CD4-positive, CD25-positive, alpha-beta regulatory T cell (primary cell): ENCODE results near the gene C19orf67. TPM values are rescaled to one million over a fixed set of nuclear protein-coding genes. Genes with fewer than 3 reads are reported as not detected.

ENCODE experiments used
- ATAC-seq, 2 donors: fragments of 150-1000 bp; cut with Tn5 transposase; one replicate each; pipeline ENCODE4 v1.10.0; 2021; ENCODE audit warnings: low read depth in 2 of 2, moderate number of reproducible peaks in 2 of 2, moderate library complexity in 1 of 2
- DNase-seq, 3 donors: peaks; one replicate each; pipeline versions ENCODE4 v3.0.0 to v3.0.0-alpha.2; 2012 to 2022; ENCODE audit warnings: mixed read lengths in 1 of 3
- H3K27ac ChIP-seq: one replicate; pipeline ENCODE4 v1.7.0; 2013; ENCODE audit warnings: mild to moderate bottlenecking, low read length; ENCODE audit not compliant: insufficient read depth, poor library complexity, severe bottlenecking
- H3K27me3 ChIP-seq: one replicate; pipeline ENCODE4 v1.7.0; 2013; ENCODE audit warnings: low read length; ENCODE audit not compliant: control insufficient read depth, insufficient read depth
- H3K36me3 ChIP-seq: one replicate; pipeline ENCODE4 v1.7.0; 2013; ENCODE audit warnings: mild to moderate bottlenecking, low read length, moderate library complexity; ENCODE audit not compliant: control insufficient read depth, insufficient read depth
- H3K4me1 ChIP-seq: 2 replicates; pipeline ENCODE4 v1.7.0; 2013; ENCODE audit warnings: mild to moderate bottlenecking, low read length; ENCODE audit not compliant: insufficient read depth, control insufficient read depth, poor library complexity, severe bottlenecking
- H3K4me3 ChIP-seq: one replicate; pipeline ENCODE4 v1.7.0; 2013; ENCODE audit warnings: low read depth, mild to moderate bottlenecking, low read length, moderate library complexity
- H3K9me3 ChIP-seq, 2 experiments: 1 replicate in 1 of 2; 2 replicates in 1 of 2; pipeline ENCODE4 v1.7.0; 2013; ENCODE audit warnings: low read length in 2 of 2, mild to moderate bottlenecking in 1 of 2, moderate library complexity in 1 of 2; ENCODE audit not compliant: control insufficient read depth in 2 of 2
- H3K27ac Mint-ChIP-seq, 3 donors: one replicate each; pipeline ENCODE4 v1.8.0; 2020 to 2022; ENCODE audit warnings: mild to moderate bottlenecking in 3 of 3, mixed read lengths in 3 of 3, moderate library complexity in 2 of 3
- H3K27me3 Mint-ChIP-seq: one replicate; pipeline ENCODE4 v1.8.0; 2022; ENCODE audit warnings: mild to moderate bottlenecking, mixed read lengths
- H3K36me3 Mint-ChIP-seq: one replicate; pipeline ENCODE4 v1.8.0; 2020; ENCODE audit warnings: mixed read lengths
- H3K4me1 Mint-ChIP-seq, 4 donors: one replicate each; pipeline ENCODE4 v1.8.0; 2020 to 2022; ENCODE audit warnings: mixed read lengths in 4 of 4, mild to moderate bottlenecking in 1 of 4
- H3K4me3 Mint-ChIP-seq, 4 donors: one replicate each; pipeline ENCODE4 v1.8.0; 2020 to 2022; ENCODE audit warnings: mild to moderate bottlenecking in 4 of 4, mixed read lengths in 4 of 4, moderate library complexity in 3 of 4
- H3K9me3 Mint-ChIP-seq, 7 donors: one replicate each; pipeline ENCODE4 v1.8.0; 2020 to 2022; ENCODE audit warnings: mixed read lengths in 7 of 7, mild to moderate bottlenecking in 3 of 7, moderate library complexity in 2 of 7
- polyA plus RNA-seq, 4 donors: library from polyadenylated mRNA; unstranded; fragments of 300-500 nt; fragmentation: Illumina TruSeq; gene quantifications; one replicate each; pipeline ENCODE4 v1.2.3, GENCODE V29; 2021
- total RNA-seq: library from RNA; stranded (reverse); gene quantifications from one replicate; pipeline ENCODE4 v1.2.3, GENCODE V29; 2022

Gene C19orf67
- total and polyA plus RNA-seq, 5 donors from 2014 or later = not detected

GRCh38 chr19:14066134-14066533 is 19.4 kb downstream of the C19orf67 start:
- no peaks in the 10 kb centered on the region for H3K4me1 Mint-ChIP-seq
- H3K4me3 Mint-ChIP-seq = no peak overlapping the region
- Histone ChIP-seq H3K4me3 (no peak overlapping the region), H3K27me3 (peaks cover 2% of the 10 kb centered on the region), H3K27ac (no peak overlapping the region), H3K4me1 (no peaks in the 10 kb centered on the region), H3K9me3 (no peaks in the 10 kb centered on the region), H3K36me3 (no peaks in the 10 kb centered on the region)
- H3K27me3 Mint-ChIP-seq = peaks cover 20% of the 10 kb centered on the region
- no peak for DNase-seq
- ATAC-seq = no peak
- H3K27ac Mint-ChIP-seq = no peak overlapping the region
- H3K9me3 Mint-ChIP-seq = peaks cover 0 to 1% (median 0%) of the 10 kb centered on the region in 7 donors
- H3K36me3 Mint-ChIP-seq = no peaks in the 10 kb centered on the region

DNA sequence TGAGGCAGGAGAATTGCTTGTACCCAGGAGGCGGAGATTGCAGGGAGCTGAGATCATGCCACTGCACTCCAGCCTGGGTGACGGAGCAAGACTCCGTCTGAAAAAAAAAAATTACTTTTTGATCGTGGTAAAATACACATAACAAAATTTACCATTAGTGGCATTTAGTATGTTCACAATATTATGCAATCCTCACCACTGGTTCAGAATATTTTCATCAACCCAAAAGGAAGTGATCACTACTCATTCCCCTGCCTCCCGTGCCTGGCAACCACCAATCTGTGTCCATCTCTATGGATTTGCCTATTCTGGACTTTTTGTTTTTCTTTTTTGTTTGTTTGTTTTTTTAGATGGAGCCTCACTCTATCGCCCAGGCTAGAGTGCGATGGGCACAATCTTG is 22.5 kb downstream of the C19orf67 start:
- Histone ChIP-seq H3K27ac (no peak overlapping the region), H3K36me3 (no peaks in the 10 kb centered on the region), H3K27me3 (peaks cover 12% of the 10 kb centered on the region), H3K9me3 (no peaks in the 10 kb centered on the region), H3K4me3 (no peak overlapping the region), H3K4me1 (peaks cover 8% of the 10 kb centered on the region)
- no peak overlapping the region for H3K27ac Mint-ChIP-seq
- ATAC-seq (no peak), DNase-seq (no peak)
- peaks cover 33% of the 10 kb centered on the region for H3K27me3 Mint-ChIP-seq
- no peaks in the 10 kb centered on the region for H3K36me3 Mint-ChIP-seq
- no peak overlapping the region for H3K4me3 Mint-ChIP-seq
- H3K9me3 Mint-ChIP-seq = peaks cover 0 to 1% (median 0%) of the 10 kb centered on the region in 7 donors
- peaks cover 0 to 14% (median 3%) of the 10 kb centered on the region in 4 donors for H3K4me1 Mint-ChIP-seq

- no peaks in the 10 kb centered on the region for H3K36me3 ChIP-seq
- H3K9me3 Mint-ChIP-seq = peaks cover 0 to 1% (median 0%) of the 10 kb centered on the region in 7 donors
- DNase-seq (no peak), ATAC-seq (no peak)
- H3K9me3 ChIP-seq = no peaks in the 10 kb centered on the region
- no peak overlapping the region for H3K27ac Mint-ChIP-seq
- peaks cover 39% of the 10 kb centered on the region for H3K27me3 Mint-ChIP-seq
- H3K4me3 ChIP-seq = no peak overlapping the region
- H3K4me3 Mint-ChIP-seq = no peak overlapping the region
- H3K27me3 ChIP-seq = peaks cover 14% of the 10 kb centered on the region
- no peak overlapping the region for H3K27ac ChIP-seq
- peaks cover 0 to 20% (median 3%) of the 10 kb centered on the region in 4 donors for H3K4me1 Mint-ChIP-seq
- no peaks in the 10 kb centered on the region for H3K36me3 Mint-ChIP-seq
- peaks cover 13% of the 10 kb centered on the region for H3K4me1 ChIP-seq
Observed at GRCh38 chr19:14062558-14062855, 23.1 kb downstream of the C19orf67 start.

DNA sequence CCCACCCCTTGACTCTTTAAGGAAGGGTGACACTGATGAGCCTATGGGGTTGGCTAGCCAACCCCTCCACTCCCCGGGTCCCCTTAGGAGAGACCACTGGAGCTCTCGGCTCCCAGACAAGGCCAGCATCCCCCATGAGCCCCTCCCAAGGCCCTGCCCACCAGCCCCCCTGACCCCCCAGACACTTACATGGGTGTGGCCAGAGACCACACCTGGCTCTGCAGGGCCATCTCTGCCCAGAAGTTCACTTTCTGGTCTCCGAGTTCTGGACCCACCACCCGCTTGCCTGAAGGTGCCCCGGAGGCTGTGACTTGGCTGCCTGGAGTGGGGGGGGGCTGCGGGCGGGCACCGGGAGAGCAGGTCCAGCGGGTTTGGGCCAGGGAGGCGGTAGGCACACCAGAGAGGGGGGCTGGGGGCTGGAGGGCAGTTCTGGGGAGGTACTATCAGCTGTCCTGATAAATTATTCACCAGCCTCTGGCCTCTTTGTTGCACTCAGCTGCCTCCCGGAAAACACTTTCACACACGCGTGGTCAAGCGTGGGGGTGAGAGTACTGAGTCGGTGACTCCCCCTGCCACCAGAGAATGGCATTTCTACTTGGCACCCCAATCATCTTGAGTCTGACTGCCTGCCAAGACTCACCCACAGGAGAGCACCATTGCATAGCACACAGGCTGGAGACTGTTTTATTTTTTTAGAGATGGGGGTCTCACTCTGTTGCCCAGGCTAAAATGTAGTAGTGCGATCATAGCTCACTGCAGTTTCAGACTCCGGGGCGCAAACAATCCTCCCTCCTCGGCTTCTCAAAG is 23.6 kb downstream of the C19orf67 start, which contains the start of gene PALM3:
PALM3 (minus strand) TSS at position 326 of the 807 bp plus-strand sequence; CDS start at position 230, 96 bp downstream.
- ATAC-seq = no peak
- Mint-ChIP-seq H3K27me3 (peaks cover 39% of the 10 kb centered on the region), H3K27ac (no peak within 1 kb of the TSS), H3K9me3 (peaks cover 0 to 1% (median 0%) of the 10 kb centered on the region in 7 donors), H3K4me1 (peaks cover 0 to 21% (median 3%) of the 10 kb centered on the region in 4 donors), H3K4me3 (no peak within 1 kb of the TSS), H3K36me3 (no peaks in the 10 kb centered on the region)
- H3K27ac ChIP-seq = no peak within 1 kb of the TSS
- H3K4me3 ChIP-seq = no peak within 1 kb of the TSS
- H3K27me3 ChIP-seq = peaks cover 14% of the 10 kb centered on the region
- DNase-seq = no peak
- H3K36me3 ChIP-seq = no peaks in the 10 kb centered on the region
- H3K9me3 ChIP-seq = no peaks in the 10 kb centered on the region
- peaks cover 17% of the 10 kb centered on the region for H3K4me1 ChIP-seq

DNA sequence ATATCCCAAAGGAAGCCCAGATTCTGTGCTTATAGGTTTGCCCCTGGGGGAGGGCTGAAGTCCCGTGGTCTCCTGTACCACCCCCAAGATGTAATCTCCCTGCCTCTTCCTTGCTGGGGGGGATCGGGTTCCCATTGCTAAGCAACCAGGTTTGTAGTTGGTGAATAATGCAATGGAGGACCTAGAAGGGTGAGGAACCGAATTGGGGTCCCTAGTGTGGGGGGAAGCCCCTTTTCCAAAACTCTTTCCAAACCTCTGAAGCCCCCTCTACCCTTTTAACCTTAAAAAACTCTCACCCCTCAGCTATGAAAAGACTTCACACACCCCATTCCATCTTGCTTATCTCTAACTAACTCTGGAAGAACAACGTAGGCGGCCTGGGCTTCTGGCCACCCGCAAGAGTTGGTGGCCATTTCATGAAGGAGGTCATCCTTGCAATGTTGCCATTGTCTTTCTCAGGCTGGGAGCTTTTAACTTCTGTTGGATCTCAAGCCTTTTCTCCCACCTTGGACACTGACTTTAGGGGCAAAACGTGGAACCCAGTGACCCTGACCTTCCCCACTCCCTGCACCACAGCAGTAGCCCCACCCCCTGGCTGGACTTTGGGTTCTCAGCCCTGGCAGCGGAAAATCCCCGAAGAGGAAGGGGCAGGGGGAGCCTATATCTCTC is 24.4 kb downstream of the C19orf67 start:
- DNase-seq = no peak
- H3K9me3 Mint-ChIP-seq = peaks cover 0 to 1% (median 0%) of the 10 kb centered on the region in 7 donors
- H3K27ac Mint-ChIP-seq = no peak overlapping the region
- H3K36me3 Mint-ChIP-seq = no peaks in the 10 kb centered on the region
- H3K4me3 Mint-ChIP-seq = no peak overlapping the region
- Histone ChIP-seq H3K4me1 (peaks cover 17% of the 10 kb centered on the region), H3K27me3 (peaks cover 12% of the 10 kb centered on the region), H3K4me3 (no peak overlapping the region), H3K36me3 (no peaks in the 10 kb centered on the region), H3K27ac (no peak overlapping the region), H3K9me3 (no peaks in the 10 kb centered on the region)
- H3K4me1 Mint-ChIP-seq = peaks cover 0 to 23% (median 3%) of the 10 kb centered on the region in 4 donors
- ATAC-seq = no peak
- H3K27me3 Mint-ChIP-seq = peaks cover 42% of the 10 kb centered on the region

DNA sequence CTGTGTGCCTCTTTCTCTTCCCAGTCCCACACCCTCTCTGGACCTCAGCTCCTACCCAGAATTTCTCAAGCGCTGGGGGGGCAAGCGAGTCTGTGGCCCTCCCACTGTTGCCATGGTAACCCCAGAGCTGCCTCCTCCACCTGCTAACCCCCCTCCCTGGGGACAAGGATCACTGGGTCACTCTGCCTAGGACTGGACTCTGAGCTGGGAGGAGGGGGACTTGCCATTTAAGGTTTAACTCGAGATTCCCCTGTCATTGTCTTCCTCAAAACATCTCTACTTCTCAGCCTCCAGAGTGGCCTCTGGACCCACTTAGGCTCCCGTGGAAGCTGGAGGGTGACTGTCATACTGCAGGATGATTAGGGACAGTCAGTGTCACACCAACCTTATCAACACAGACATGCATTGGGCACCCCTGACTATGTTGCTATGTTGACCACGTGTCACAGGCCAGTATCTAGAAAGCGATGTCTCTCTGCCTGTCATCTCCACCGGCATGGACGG is 25.9 kb downstream of the C19orf67 start:
- Mint-ChIP-seq H3K27ac (no peak overlapping the region), H3K9me3 (no peaks in the 10 kb centered on the region), H3K36me3 (no peaks in the 10 kb centered on the region), H3K4me1 (peaks cover 0 to 25% (median 6%) of the 10 kb centered on the region in 4 donors), H3K4me3 (peak overlapping the region in 1 of 4 donors; percentile 84), H3K27me3 (peaks cover 45% of the 10 kb centered on the region)
- Histone ChIP-seq H3K4me1 (peaks cover 17% of the 10 kb centered on the region), H3K27me3 (peaks cover 11% of the 10 kb centered on the region), H3K36me3 (no peaks in the 10 kb centered on the region), H3K27ac (no peak overlapping the region), H3K4me3 (no peak overlapping the region), H3K9me3 (no peaks in the 10 kb centered on the region)
- ATAC-seq (no peak), DNase-seq (no peak)

DNA sequence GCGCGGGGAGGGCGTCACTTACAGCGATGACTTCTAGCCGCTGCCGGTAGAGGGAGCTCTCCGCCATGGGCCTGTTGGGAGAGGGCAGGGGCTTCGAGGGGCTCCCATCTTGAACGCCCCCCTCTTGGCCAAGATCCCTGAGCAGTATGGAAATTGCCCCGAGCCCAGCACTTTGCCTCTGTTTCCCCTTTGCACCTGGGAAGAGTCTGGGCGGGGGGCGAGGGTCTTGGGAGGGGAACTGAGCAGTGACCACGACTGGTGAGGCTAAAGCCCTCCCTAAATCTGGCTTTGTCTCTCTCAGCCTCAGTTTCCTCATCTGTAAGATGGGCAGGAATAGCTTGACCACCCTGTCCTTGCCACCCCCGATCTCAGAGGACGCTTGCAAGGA is 26.5 kb downstream of the C19orf67 start:
- no peak for ATAC-seq
- peak in 1 of 3 donors; percentile 35 for DNase-seq
- Mint-ChIP-seq H3K36me3 (no peaks in the 10 kb centered on the region), H3K4me3 (peak overlapping the region in 2 of 4 donors; percentile 44 to 62), H3K4me1 (peaks cover 0 to 26% (median 6%) of the 10 kb centered on the region in 4 donors), H3K27me3 (peaks cover 45% of the 10 kb centered on the region), H3K9me3 (no peaks in the 10 kb centered on the region), H3K27ac (no peak overlapping the region)
- no peak overlapping the region for H3K27ac ChIP-seq
- peaks cover 17% of the 10 kb centered on the region for H3K4me1 ChIP-seq
- H3K36me3 ChIP-seq = no peaks in the 10 kb centered on the region
- peaks cover 11% of the 10 kb centered on the region for H3K27me3 ChIP-seq
- no peaks in the 10 kb centered on the region for H3K9me3 ChIP-seq
- no peak overlapping the region for H3K4me3 ChIP-seq
